Eye (tissue), 1 donor: ENCODE results near the gene DIP2A.

Experiments
- DNase-seq: peaks from one replicate; pipeline ENCODE4 v3.0.0-alpha.2; 2015

Gene DIP2A

DNA sequence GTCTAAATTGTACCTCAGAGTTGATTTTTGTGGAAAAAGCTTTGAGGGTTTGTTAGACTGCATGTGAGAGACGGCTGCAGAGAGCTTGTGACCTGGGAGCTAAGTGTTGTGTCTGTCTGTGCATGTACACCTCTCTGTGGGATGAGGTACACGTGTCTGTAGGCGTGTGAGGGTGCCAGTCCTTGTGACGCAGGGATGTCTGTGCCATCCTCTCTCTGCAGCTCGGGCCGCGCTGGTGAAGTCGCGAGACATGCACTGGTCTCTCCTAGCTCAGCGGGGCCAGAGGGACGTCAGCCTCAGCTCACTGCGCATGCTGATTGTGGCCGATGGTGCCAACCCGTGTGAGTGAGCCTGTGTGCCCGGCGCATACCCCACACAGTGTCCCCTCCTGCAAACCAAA, 79.6 kb downstream of the DIP2A start:
- no peak for DNase-seq

DNA sequence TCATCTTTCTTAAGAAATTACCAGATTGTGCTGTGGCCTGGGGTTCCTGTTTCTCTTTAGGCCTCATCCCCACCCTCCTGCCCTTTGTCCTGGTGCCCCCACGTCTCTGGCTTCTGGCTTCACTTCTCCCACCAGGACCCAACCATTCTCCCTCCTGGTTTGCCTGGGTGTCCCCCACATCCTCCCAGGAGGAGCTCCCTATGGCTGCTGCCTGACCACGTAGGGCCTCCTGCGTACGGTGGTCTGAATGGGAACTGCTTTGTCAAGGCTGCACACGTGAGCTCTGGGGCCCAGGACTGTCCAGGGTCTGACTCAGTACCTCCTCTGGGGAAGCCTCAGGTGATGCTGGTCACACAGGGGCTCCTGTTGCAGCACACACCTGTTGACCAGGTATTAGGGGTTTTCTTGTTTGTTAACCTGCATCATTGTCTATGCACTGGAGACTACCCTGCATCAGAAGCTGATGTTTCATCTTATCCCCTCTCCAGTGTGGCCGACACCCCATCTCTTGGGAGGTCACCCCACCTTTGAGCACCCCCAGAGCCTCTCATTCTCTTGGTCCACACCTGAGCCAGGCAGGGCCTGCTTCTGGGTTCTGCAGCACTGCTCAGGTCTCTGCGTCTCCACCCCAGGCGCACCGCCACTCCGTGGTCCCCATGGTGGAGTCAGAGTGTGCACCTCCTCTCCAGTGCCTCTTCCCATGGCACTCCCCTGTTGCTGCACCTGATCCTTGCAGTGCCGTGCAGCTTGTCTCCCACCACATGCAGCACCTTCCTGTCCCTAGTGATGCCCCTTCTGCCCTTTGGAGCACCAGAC, 80.4 kb downstream of the DIP2A start:
- no peak for DNase-seq

DNA sequence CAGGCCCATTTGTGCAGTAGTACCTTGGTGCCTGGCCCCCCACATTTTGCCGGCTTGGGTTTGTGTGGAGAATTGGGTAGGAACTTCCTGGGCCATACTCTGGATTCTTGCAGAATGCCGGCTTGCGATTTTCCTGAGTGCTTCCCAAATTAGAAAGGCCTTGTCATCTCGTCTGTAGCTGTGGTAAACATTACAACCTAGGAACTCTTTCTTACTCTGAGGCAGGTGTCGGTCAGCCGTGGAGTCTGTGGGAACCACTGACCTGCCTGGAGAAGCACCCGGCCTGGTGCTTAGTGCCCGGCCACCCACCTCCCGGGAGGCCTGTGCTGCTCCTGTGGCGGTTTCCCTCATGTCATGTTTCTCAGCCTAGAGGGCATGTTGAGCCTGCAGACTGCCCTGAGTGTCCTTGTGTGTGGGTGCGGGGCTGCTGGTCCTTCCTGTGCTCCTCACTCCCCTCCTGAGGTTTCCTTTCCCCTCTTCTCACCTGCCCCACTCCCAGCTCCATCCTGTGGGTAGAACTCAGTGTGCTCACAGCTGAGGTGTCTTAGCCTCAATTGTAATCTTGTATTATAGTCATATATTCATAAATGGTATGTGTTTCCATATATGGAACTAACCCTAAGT, 81.5 kb downstream of the DIP2A start:
- no peak for DNase-seq

DNA sequence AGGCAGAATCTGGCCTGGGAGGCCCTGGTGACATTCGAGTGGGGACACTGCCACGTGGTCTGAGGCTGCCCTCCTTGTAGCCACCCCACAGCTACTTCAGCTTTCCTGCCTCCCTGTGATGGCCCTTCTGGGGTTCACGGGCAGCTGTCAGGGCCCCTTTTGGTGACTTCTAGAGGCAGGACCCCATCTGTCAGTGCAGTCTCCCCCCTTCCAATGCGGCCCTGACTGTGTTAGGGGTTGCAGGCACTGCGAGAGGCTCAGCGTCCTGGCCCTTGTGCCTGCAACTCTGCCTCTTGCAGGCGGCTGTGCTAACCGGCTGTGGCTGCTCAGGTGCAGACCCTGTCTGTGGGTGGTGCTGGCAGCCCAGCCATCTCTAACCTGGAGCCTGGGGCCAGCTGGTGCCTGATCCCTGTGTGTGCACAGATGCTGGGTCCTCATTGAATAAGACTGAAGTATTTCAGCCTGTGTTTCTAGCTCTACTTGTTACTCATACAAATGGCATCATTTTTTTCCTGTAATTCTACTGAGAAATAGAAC, 84.0 kb downstream of the DIP2A start:
- no peak for DNase-seq

DNA sequence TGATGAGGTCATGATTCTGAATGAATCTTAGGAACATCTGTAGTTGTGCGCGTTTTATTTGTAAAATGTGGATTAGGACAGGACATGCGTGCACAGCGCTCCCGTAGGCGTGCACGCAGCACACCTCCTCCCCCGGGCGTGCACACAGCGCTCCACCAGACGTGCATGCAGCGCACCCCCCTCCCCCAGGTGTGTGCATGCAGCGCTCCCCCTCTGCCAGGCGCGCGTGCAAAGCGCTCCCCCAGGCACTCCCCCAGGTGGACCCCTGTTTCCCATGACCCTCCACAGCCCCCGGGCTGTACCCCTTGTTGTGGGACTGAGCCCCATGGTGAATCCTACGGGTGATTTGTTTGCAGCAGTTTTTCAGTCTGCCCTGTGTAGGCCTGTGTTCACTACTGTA, 84.6 kb downstream of the DIP2A start:
- no peak for DNase-seq

DNA sequence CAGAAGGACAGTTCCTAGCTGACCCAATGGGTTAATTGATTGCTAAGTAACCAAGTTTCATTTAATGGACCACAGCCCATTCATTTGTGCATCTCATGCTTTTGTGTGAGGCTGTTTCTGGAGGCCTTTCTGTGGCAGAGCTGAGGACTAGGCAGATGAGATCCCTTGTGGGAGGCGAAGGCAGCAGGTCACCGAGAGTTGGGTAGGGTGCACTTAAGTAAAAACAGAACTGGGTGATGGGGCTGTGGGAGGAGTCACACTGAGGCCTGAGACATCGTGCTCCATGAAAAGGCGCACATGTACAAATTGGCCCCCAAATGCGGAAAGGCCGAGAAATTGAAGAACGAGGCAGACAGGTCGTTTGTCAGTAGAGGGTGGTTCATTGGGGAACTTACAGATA, 85.3 kb downstream of the DIP2A start:
- DNase-seq: no peak

DNA sequence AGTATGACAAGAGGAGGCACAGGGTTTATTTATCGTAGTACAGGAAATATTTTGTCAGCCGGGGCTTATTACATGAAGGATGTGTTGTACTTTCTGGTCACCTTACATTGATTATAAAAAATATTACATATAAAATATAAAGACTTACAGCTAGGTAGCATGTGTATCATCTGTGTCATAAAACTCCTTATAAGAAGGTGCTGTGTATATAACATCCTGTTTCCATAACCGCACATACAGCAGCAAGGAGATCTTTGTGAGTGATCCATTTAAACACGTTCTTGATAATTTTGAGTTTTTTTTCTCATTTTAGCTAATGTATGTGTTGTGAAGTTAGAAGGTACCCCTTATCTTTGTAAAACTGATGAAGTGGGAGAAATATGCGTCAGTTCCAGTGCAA, 86.1 kb downstream of the DIP2A start:
- no peak for DNase-seq

DNA sequence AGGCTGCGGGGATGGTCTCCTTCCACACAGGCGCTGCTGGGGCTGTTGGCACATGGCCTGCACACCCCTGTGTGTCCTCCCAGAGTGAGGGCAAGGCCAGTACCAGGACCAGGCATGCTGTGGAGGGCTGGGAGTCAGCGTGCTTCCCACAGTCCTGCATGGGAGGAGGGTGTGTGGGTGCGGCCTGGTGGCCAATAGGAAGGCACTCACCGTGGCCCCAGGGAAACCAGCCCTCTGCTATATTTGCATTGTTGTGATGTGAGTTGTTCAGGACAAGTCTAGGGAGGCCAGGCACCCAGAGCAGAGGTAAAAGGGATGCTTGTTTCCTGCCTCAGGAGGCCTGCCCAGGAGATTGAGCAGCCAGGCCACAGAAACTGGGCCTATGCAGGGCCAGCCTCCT, 86.7 kb downstream of the DIP2A start:
- DNase-seq: no peak

DNA sequence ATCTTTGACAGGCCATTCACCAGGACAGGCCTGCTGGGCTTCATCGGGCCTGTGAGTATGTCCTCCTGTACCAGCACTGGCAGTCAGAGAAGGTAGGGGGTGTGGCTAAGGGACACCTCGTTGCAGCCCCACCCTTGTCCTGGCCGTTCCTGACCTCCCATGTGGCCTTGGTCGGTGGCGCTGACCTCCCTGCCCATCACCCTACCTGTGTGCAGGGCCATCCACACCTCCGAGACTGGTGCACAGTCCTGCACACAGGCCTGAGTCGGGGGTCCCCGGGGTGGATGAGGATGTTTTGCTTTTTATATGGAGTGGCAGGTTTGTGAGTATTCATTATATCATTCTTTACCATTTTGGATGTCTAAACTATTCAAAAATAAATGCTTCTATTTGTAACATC, 87.2 kb downstream of the DIP2A start:
- no peak for DNase-seq

DNA sequence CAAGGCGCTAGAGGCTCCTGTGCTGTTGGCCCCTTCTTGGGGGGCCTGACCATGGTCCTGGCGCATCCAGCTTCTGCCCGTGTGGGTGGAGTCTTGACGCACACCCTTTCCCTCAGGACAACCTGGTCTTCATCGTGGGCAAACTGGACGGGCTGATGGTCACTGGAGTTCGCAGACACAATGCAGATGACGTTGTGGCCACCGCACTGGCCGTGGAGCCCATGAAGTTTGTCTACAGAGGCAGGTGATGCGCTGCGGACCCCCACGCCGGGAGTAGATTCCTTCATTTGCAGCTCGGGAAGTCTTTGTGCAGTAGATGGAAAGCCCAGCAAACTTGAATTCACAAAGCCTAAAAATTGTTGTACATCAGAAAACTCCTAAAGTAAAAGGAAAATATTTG, 88.1 kb downstream of the DIP2A start:
- DNase-seq: no peak

DNA sequence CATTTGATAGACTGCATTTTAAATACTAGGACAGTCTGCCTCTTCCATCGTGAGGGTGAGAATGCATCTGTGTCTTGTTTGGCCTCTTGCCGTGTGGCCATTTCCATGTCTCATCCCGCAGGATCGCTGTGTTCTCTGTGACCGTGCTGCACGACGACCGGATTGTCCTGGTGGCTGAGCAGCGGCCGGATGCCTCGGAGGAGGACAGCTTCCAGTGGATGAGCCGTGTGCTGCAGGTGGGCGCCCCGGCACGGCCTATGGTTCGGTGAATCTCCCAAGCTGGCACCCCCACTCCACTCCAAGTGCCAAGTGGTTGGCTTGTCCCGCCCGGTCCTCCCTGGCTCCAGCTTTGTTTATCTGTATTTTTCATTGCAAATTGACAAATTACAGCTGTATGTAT, 91.0 kb downstream of the DIP2A start:
- DNase-seq: no peak

DNA sequence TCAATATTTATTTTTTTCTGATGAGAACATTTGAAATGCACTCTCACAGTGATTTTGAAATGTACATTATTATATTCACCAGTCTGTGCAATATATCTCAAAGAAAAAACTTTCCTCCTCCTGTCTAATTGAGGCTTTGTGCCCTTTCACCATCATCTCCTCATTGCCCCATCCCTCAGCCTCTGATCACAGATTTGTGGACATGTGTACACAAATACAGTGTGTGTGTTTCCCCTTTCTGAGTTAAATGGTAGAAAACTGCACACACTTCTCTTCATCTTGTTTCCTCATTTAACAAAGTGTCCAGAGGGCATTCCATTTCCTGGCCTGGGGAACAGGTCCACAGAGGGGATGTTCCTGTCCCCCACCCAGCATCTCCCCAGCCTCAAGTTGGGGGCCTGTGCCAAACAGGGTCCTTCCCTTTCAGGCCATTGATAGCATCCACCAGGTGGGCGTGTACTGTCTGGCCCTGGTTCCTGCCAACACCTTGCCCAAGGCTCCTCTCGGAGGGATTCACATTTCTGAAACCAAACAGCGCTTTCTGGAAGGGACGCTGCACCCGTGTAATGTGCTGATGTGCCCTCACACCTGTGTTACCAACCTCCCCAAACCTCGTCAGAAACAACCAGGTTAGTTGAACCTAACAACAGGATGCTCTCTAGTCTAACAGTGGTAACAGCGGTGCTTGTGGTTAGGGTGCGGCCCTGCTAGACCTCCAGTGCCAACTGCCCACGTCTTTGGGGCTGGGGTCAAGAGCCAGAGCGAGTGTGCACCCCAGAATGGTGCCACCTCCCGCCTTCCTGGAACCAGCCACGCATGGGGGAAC, 91.6 kb downstream of the DIP2A start:
- no peak for DNase-seq

DNA sequence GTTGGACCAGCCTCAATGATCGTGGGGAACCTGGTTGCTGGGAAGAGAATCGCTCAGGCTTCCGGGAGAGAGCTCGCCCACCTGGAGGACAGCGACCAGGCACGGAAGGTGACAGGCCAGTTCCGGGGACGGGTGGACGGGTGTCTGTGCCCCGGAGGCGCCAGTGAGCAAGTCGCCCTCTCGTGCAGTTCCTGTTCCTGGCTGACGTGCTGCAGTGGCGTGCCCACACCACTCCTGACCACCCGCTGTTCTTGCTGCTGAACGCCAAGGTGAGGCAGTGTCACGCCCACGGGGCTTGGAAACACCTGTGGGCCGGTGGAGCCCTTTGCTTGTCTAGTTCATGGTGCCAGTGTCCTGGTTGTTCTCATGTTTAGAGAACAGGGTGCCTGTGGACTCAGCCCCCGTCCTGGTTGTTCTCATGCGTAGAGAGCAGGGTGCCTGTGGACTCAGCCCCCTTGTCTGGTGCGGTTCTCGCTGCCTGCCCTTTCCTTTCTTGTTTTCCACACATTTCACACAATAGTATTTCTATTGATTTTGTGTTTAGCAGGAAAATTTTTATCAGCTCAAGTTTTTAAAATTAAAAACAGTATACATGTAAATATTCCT, 93.0 kb downstream of the DIP2A start:
- DNase-seq: no peak

DNA sequence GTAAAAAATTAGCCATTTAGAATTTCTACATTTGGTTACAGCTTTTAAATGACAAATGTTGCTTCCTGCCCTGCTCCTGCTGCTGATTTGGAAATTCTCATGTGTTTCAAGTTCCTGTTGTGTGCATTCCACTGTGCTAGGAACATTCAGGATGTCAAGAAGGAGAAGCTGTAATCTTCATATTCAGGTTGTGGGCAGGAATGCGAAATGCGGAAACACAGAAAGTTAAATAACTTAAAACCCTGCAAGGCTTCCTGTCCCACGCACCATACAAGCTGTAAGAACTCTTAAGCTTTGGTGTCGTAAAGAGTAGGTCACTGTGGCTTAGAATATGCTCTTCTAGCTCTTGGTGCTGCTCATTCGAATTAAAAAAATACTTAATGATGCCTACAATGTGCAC, 93.6 kb downstream of the DIP2A start:
- no peak for DNase-seq

DNA sequence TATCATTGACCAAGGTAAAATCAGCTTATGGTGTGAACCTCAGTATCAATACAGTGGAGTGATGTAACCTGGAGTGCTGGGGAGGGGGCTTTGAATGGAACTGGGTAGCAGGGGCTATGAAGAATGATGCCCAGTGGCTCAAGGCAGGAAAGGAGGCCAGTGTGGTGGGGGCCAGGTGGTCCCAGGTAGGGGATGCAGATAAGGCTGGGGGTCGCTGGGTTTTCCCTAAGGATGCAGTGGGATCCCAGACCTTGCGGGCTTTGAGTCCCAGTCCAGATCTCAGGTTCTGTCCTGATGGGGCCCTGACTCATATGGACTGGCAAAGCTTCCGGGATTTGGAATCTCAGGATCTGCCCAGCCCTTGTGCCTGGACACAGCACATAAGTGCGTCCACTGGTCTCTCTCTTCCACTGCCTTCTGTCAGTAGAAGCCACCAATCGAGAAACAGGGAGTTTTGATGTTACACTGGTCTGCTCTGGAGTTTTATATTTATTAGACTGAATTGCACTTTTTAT, 94.2 kb downstream of the DIP2A start:
- DNase-seq: no peak

DNA sequence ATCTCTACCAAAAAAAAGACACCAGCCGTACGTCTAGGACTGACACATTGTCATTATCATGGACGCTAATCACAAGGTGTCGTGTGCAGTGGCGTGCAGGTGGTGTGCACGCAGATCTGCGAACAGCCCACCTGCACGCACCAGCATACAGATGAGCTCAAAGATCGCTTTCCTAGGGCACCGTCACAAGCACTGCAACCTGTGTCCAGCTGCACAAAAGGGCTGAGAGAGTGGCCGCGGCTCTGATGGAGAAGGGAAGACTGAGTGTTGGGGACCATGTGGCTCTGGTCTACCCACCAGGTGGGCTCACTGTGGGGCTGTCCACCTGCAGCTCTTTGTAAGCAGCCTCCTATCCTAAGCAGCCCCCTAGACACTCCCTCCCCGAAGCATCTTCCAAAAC, 95.3 kb downstream of the DIP2A start:
- DNase-seq: no peak

DNA sequence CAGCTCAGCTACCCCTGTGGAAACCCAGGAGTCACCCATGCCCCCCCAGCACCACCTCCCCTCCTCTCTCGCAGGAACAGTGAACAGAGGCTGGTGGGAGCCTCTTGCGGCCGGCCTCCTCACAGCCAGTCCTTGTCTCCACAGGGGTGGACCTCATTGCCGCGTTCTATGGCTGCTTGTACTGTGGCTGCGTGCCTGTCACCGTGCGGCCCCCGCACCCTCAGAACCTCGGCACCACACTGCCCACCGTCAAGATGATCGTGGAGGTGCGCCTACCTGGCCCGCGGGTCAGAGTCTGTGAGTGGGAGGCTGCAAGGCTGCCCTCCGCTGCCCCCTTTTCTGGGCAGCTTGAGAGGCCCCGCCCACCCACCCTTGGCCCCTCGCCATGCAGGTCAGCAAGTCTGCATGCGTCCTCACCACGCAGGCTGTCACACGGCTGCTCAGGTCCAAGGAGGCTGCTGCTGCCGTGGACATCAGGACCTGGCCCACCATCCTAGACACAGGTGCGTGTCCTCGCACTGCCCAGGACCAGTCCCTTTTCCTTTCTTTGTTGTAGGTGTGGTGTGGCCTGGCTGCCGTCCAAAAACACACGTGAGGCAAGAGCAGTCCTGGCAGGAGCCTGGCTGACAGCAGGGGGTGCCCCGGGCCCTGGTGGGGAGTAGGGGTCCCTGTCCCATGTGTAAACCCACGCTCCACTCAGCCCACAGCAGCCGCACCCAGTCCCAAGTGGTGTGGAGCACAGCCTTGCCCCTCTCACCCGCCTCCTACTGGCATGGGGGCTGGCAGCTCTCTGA, 95.9 kb downstream of the DIP2A start:
- no peak for DNase-seq

DNA sequence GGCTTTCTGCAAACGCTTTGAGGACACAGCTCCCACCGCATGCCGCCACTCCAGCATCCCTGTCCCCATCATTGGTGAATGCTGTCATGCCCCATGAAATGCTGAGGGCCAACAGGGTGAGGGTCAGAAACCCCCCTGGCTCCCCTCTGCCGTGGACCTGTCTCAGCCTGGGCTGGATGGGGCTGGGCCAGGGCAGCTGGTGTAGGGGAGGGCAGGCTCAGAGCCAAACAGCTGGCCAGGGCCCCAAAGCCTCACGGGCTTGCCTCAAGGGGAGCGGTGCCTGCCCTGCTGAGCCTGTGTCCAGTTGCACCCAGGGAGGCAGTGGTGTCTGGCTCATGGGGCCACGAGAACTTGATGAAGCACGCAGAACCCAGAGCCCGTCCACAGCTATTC, 96.5 kb downstream of the DIP2A start:
- DNase-seq: no peak

DNA sequence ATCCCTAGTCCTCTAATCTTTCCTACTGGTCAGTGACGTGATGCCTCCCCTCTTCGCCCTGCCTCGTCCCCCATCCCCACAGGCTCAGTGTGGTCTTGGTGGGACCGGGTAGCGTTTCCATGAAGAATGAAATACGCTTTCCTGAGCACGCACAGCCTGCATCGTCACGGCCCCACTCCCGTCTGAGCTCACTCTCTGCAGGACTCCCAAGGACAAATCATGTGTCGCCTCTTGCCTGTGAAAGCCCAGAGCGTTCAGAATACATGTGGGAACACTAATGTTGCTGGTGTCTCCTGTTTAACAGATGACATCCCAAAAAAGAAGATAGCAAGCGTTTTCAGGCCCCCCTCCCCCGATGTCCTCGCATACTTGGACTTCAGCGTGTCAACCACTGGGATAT, 97.0 kb downstream of the DIP2A start:
- no peak for DNase-seq

DNA sequence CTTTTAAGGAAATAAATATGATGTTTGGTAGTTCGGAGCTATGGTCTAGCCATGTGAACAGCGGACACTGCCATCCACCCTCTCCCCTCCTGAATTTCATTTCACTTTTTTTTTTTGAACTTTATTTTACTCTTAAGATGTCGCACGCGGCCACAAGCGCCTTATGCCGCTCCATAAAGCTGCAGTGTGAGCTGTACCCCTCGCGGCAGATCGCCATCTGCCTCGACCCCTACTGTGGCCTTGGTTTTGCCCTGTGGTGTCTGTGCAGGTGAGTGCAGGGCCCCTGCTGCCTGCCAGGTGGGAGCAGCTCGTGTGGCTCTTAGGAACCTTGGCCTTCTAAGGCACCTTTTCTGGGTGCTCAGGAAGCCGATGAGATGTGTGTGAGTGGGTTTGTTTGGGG, 98.1 kb downstream of the DIP2A start:
- no peak for DNase-seq

DNA sequence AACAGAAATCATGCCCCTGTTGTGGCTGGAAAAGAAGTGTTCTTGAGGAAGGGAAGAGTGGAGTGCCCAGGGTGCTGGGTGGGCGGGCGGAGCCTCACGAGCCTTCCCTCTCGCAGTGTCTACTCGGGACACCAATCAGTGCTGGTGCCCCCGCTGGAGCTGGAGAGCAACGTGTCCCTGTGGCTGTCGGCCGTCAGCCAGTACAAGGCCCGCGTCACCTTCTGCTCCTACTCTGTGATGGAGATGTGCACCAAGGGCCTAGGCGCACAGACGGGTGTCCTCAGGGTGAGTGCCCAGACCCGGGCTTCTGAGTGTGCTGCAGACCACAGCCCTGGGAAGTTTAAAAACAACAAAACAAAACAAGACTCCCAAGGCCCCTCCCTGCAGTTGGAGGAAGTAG, 98.8 kb downstream of the DIP2A start:
- DNase-seq: no peak

DNA sequence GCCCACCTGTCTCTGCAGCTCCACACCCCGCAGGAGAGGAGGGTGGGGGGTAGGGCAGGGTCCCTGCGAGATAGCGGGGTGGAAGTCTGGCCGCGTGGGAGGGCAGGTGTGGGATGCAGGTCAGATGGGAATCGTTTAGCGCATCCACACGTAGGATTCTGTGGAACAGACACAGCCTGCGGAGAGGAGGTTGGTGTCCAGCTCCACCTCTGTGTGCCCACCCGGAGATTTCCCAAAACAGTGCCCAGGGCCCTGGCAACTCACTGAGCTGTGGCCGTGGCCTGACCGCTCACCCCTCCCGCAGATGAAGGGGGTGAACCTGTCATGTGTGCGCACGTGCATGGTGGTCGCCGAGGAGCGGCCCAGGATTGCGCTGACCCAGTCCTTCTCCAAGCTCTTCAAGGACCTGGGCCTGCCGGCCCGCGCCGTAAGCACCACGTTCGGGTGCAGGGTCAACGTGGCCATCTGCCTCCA, 99.3 kb downstream of the DIP2A start:
- no peak for DNase-seq
